Ishikawa (cell line): ENCODE results near the gene OR4F3.
"Not testable (repeated sequence)": the region's sequence is repeated elsewhere in the genome, so short reads cannot be mapped to it uniquely, and the experiment has no call there.

ENCODE experiments used
- EP300 ChIP-seq: IDR thresholded peaks from 2 replicates; pipeline ENCODE4 v1.6.1; 2012; ENCODE audit warnings: borderline replicate concordance
- RAD21 ChIP-seq: IDR thresholded peaks from 2 replicates; pipeline ENCODE4 v1.6.1; 2012; ENCODE audit warnings: low read depth
- REST ChIP-seq: IDR thresholded peaks from 2 replicates; pipeline ENCODE4 v1.6.1; 2012; ENCODE audit warnings: low read depth, mild to moderate bottlenecking

OR4F3 gene

GRCh38 chr5:181366968-181367367 lies at the start of gene OR4F3:
Gene OR4F3 (plus strand): TSS chr5:181367268.
- TF ChIP-seq RAD21, EP300, REST: not testable (repeated sequence)
